GM23338 (cell line): ENCODE measurements around the gene MAD1L1. TPM values are rescaled to one million over a fixed set of nuclear protein-coding genes. Genes with fewer than 3 reads are reported as not detected.

Experiments
- ATAC-seq: fragments of 200-7000 bp; cut with Tn5 transposase; 3 replicates; pipeline ENCODE4 v1.9.1; 2020
- DNase-seq: peaks from one replicate; pipeline ENCODE4 v3.0.0-alpha.2; 2015; ENCODE audit warnings: low spot score
- H2AFZ ChIP-seq: fragments of 200-600 bp; sonication (generic); 2 replicates; pipeline ENCODE4 v1.8.0; 2016; ENCODE audit warnings: antibody characterized with exemption, mild to moderate bottlenecking, moderate library complexity
- H3F3A ChIP-seq: fragments of 200-600 bp; sonication (generic); replicated peaks from 2 replicates; pipeline ENCODE4 v1.8.0; 2017; ENCODE audit warnings: antibody characterized with exemption, mixed run types, low read depth
- H3K27ac ChIP-seq: fragments of 200-600 bp; sonication (generic); 2 replicates; pipeline ENCODE4 v1.6.1; 2016; ENCODE audit warnings: low read depth
- H3K27me3 ChIP-seq: fragments of 200-600 bp; sonication (generic); 2 replicates; pipeline ENCODE4 v1.8.0; 2016; ENCODE audit warnings: mild to moderate bottlenecking, mixed run types, moderate library complexity; ENCODE audit not compliant: insufficient read depth
- H3K36me3 ChIP-seq: fragments of 200-600 bp; sonication (generic); 2 replicates; pipeline ENCODE4 v1.8.0; 2016; ENCODE audit warnings: mild to moderate bottlenecking; ENCODE audit not compliant: insufficient read depth
- H3K4me1 ChIP-seq: fragments of 200-600 bp; sonication (generic); 2 replicates; pipeline ENCODE4 v1.8.0; 2016; ENCODE audit warnings: mild to moderate bottlenecking, moderate library complexity; ENCODE audit not compliant: insufficient read depth
- H3K4me2 ChIP-seq: fragments of 200-600 bp; sonication (generic); 2 replicates; pipeline ENCODE4 v1.7.1; 2017; ENCODE audit warnings: mixed run types
- H3K4me3 ChIP-seq: fragments of 200-600 bp; sonication (generic); 2 replicates; pipeline ENCODE4 v1.6.1; 2016; ENCODE audit warnings: mixed run types
- H3K79me2 ChIP-seq: fragments of 200-600 bp; sonication (generic); replicated peaks from 2 replicates; pipeline ENCODE4 v1.8.0; 2017; ENCODE audit warnings: mild to moderate bottlenecking; ENCODE audit not compliant: insufficient read depth
- H3K9me2 ChIP-seq: fragments of 200-600 bp; sonication (generic); 2 replicates; pipeline ENCODE4 v1.8.0; 2017; ENCODE audit not compliant: insufficient read depth
- H4K20me1 ChIP-seq: fragments of 200-600 bp; sonication (generic); replicated peaks from 2 replicates; pipeline ENCODE4 v1.8.0; 2017; ENCODE audit warnings: mild to moderate bottlenecking; ENCODE audit not compliant: insufficient read depth
- H3K27ac Mint-ChIP-seq: 2 replicates; pipeline ENCODE4 v1.8.0; 2020; ENCODE audit warnings: inconsistent platforms, mild to moderate bottlenecking, moderate library complexity, mixed read lengths
- H3K27me3 Mint-ChIP-seq: 3 replicates; pipeline ENCODE4 v1.8.0; 2022; ENCODE audit warnings: low read depth, mild to moderate bottlenecking, moderate library complexity, mixed read lengths, inconsistent platforms; ENCODE audit not compliant: insufficient read depth, poor library complexity
- H3K36me3 Mint-ChIP-seq: 3 replicates; pipeline ENCODE4 v1.8.0; 2021; ENCODE audit warnings: low read depth, mild to moderate bottlenecking, inconsistent platforms, moderate library complexity, mixed read lengths
- H3K4me1 Mint-ChIP-seq: 3 replicates; pipeline ENCODE4 v1.8.0; 2020; ENCODE audit warnings: mild to moderate bottlenecking, inconsistent platforms, mixed read lengths
- H3K4me3 Mint-ChIP-seq: 3 replicates; pipeline ENCODE4 v1.8.0; 2021; ENCODE audit warnings: moderate library complexity, mild to moderate bottlenecking, inconsistent platforms, mixed read lengths
- H3K9me3 Mint-ChIP-seq: 3 replicates; pipeline ENCODE4 v1.8.0; 2020; ENCODE audit warnings: moderate library complexity, mild to moderate bottlenecking, inconsistent platforms, mixed read lengths
- CREB1 ChIP-seq: fragments of 250-450 bp; sonication (Bioruptor Pico); IDR thresholded peaks from 2 replicates; pipeline ENCODE4 v1.5.0; 2020; ENCODE audit warnings: low read depth, mild to moderate bottlenecking, moderate library complexity
- CTCF ChIP-seq, 2 experiments: fragments of 200-600 bp in 1 of 2; sonication (generic) in 1 of 2; conservative IDR thresholded peaks; 2 replicates each; pipeline versions ENCODE4 v1.5.1 to v1.6.1; 2016 to 2017; ENCODE audit warnings: antibody characterized with exemption in 2 of 2, low read depth in 2 of 2, mild to moderate bottlenecking in 2 of 2, moderate library complexity in 1 of 2
- ETS1 ChIP-seq: IDR thresholded peaks from 2 replicates; pipeline ENCODE4 v1.6.1; 2016; ENCODE audit warnings: antibody characterized with exemption
- EZH2 ChIP-seq: fragments of 200-600 bp; sonication (generic); IDR thresholded peaks from one replicate; pipeline ENCODE4 v1.8.0; 2017; ENCODE audit warnings: antibody characterized with exemption, mild to moderate bottlenecking, low read depth; ENCODE audit not compliant: unreplicated experiment
- EZH2phosphoT487 ChIP-seq: fragments of 200-600 bp; sonication (generic); IDR thresholded peaks from one replicate; pipeline ENCODE4 v1.8.1; 2018; ENCODE audit warnings: antibody characterized with exemption; ENCODE audit not compliant: unreplicated experiment
- JUNB ChIP-seq: IDR thresholded peaks from one replicate; pipeline ENCODE4 v1.6.1; 2016; ENCODE audit warnings: antibody characterized with exemption; ENCODE audit not compliant: unreplicated experiment
- NANOG ChIP-seq: IDR thresholded peaks from 2 replicates; pipeline ENCODE4 v1.6.1; 2016; ENCODE audit warnings: antibody characterized with exemption, borderline replicate concordance
- POLR2AphosphoS5 ChIP-seq: IDR thresholded peaks from 2 replicates; pipeline ENCODE4 v1.6.1; 2016; ENCODE audit warnings: antibody characterized with exemption, low read depth
- REST ChIP-seq: IDR thresholded peaks from one replicate; pipeline ENCODE4 v1.6.1; 2018; ENCODE audit warnings: antibody characterized with exemption; ENCODE audit not compliant: unreplicated experiment
- STAT1 ChIP-seq: IDR thresholded peaks from one replicate; pipeline ENCODE4 v1.6.1; 2016; ENCODE audit warnings: antibody characterized with exemption; ENCODE audit not compliant: unreplicated experiment
- ZNF114 ChIP-seq: fragments of 250-450 bp; sonication (Bioruptor Pico); IDR thresholded peaks from 2 replicates; pipeline ENCODE4 v1.5.0; 2020; ENCODE audit warnings: mild to moderate bottlenecking, moderate library complexity
- ZNF331 ChIP-seq: fragments of 250-450 bp; sonication (Bioruptor Pico); IDR thresholded peaks from 2 replicates; pipeline ENCODE4 v1.5.0; 2020; ENCODE audit warnings: low read depth, mild to moderate bottlenecking, moderate library complexity
- ZNF462 ChIP-seq: fragments of 250-450 bp; sonication (Bioruptor Pico); IDR thresholded peaks from 2 replicates; pipeline ENCODE4 v1.5.0; 2020; ENCODE audit warnings: mild to moderate bottlenecking, moderate library complexity
- polyA plus RNA-seq: library from polyadenylated mRNA; unstranded; fragments of >200 nt; fragmentation: Nextera tagmentation; extraction: Ambion mirVana; gene quantifications from 2 replicates; pipeline ENCODE4 v1.2.1, GENCODE V29; 2016
- total RNA-seq: library from RNA; depleted of rRNA; stranded (reverse); fragments of >200 nt; shearing (Covaris generic); gene quantifications from 2 replicates; pipeline ENCODE4 v1.2.3, GENCODE V29; 2014

MAD1L1 gene
- total and polyA plus RNA-seq, 2 experiments from 2014 or later, result 40.3 to 59.3 TPM

- no peak for DNase-seq
- no peaks in the 10 kb centered on the region for H3K4me1 ChIP-seq
- peaks cover 11% of the 10 kb centered on the region for H3K27me3 Mint-ChIP-seq
- no peak overlapping the region for H3K4me3 Mint-ChIP-seq
- peak overlapping the region; percentile 70 for H3K27ac Mint-ChIP-seq
- peaks cover 17% of the 10 kb centered on the region for H3K36me3 Mint-ChIP-seq
- H3F3A ChIP-seq, result no peaks in the 10 kb centered on the region
- H2AFZ ChIP-seq, result no peak overlapping the region
- no peaks in the 10 kb centered on the region for H4K20me1 ChIP-seq
- H3K4me1 Mint-ChIP-seq, result peaks cover 8% of the 10 kb centered on the region; the same call in 1 of the 3 replicates
- TF ChIP-seq CTCF (conservative IDR thresholded peaks at IDR 0.05; ENCODE audit: low read depth in 2 of 2), result no peak
- TF ChIP-seq ZNF462, result no peak
- TF ChIP-seq POLR2AphosphoS5, result no peak
- TF ChIP-seq EZH2, result no peak
- TF ChIP-seq NANOG, result no peak
- TF ChIP-seq ZNF331 (CRISPR knock-in tag), result no peak
- no peak for TF ChIP-seq ZNF114 (CRISPR knock-in tag)
- TF ChIP-seq ETS1, result no peak
- no peak for TF ChIP-seq REST
- no peak for TF ChIP-seq JUNB
- TF ChIP-seq EZH2phosphoT487, result no peak
- TF ChIP-seq CREB1 (CRISPR knock-in tag), result no peak
- no peak for TF ChIP-seq STAT1
- H3K9me2 ChIP-seq, result no peaks in the 10 kb centered on the region
- no peak overlapping the region for H3K27ac ChIP-seq
- H3K36me3 ChIP-seq, result no peaks in the 10 kb centered on the region
- peaks cover under 1% of the 10 kb centered on the region; the same call in 2 of the 3 replicates for H3K9me3 Mint-ChIP-seq
- H3K4me2 ChIP-seq, result no peak overlapping the region
- peak; percentile 17; the same call in 2 of the 3 replicates for ATAC-seq
- no peaks in the 10 kb centered on the region for H3K27me3 ChIP-seq
- H3K4me3 ChIP-seq, result no peak overlapping the region
- 0 out of 2 replicates have a peak, but pooled peaks cover 2% of the 10 kb centered on the region for H3K79me2 ChIP-seq
Observed at GRCh38 chr7:2097492-2097891, 135.3 kb downstream of the MAD1L1 start.
